BE2C (cell line): ENCODE measurements around the gene SMIM10L2A.

ENCODE experiments used
- DNase-seq: peaks from one replicate; pipeline ENCODE4 v3.0.0-alpha.2; 2020
- H3K27me3 ChIP-seq: fragments of 250-450 bp; sonication (Bioruptor Pico); 2 replicates; pipeline ENCODE4 v1.5.1; 2020; ENCODE audit warnings: mild to moderate bottlenecking
- H3K36me3 ChIP-seq: fragments of 250-450 bp; sonication (Bioruptor Pico); 2 replicates; pipeline ENCODE4 v1.5.1; 2020; ENCODE audit warnings: mild to moderate bottlenecking
- H3K4me1 ChIP-seq: fragments of 250-450 bp; sonication (Bioruptor Pico); 2 replicates; pipeline ENCODE4 v1.5.1; 2020
- H3K4me3 ChIP-seq: 2 replicates; pipeline ENCODE4 v1.5.1; 2011; ENCODE audit warnings: low read depth, low read length
- H3K9me3 ChIP-seq: fragments of 250-450 bp; sonication (Bioruptor Pico); 2 replicates; pipeline ENCODE4 v1.5.1; 2020
- TF ChIP-seq, protein P1 (sequence below): IDR thresholded peaks from 2 replicates; pipeline ENCODE4 v1.5.1; 2012; ENCODE audit warnings: mild to moderate bottlenecking, low read depth, low read length

The SMIM10L2A gene

DNA sequence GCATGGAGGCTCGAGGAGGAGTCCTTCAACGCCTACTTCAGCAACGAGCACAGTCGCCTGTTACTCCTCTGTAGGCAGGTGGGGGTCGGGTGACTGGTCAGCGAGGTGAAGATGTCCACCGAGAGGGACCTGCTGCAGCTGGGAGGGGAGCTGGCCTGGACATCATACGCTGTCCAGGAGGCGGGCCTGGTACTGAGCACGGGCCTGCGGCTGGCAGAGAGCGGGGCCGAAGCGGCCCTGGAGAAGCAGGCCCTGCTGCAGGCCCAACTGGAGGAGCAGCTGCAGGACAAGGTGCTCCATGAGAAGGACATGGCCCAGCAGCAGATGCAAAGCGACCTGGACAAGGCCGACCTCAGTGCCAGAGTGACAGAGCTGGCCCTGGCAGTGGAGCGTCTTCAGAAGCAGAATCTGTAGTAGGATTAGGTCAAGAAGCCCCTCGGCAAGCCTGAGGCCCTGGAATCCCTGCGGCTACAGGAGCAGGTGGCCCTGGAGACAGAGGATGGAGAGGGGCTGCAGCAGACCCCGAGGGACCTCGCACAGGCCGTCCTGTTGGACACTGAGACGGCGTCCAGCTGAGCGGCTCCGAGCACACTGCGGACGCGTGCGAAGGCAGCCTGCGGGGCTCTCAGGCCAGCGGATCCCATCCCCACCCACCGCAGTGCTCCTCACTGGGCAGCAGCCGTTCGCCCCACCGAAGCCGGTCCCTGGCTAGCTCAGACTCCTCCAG lies 11.9 kb downstream of the SMIM10L2A start:
- H3K27me3 ChIP-seq, result no peaks in the 10 kb centered on the region
- TF ChIP-seq, protein P1, sequence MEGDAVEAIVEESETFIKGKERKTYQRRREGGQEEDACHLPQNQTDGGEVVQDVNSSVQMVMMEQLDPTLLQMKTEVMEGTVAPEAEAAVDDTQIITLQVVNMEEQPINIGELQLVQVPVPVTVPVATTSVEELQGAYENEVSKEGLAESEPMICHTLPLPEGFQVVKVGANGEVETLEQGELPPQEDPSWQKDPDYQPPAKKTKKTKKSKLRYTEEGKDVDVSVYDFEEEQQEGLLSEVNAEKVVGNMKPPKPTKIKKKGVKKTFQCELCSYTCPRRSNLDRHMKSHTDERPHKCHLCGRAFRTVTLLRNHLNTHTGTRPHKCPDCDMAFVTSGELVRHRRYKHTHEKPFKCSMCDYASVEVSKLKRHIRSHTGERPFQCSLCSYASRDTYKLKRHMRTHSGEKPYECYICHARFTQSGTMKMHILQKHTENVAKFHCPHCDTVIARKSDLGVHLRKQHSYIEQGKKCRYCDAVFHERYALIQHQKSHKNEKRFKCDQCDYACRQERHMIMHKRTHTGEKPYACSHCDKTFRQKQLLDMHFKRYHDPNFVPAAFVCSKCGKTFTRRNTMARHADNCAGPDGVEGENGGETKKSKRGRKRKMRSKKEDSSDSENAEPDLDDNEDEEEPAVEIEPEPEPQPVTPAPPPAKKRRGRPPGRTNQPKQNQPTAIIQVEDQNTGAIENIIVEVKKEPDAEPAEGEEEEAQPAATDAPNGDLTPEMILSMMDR, result no peak

DNA sequence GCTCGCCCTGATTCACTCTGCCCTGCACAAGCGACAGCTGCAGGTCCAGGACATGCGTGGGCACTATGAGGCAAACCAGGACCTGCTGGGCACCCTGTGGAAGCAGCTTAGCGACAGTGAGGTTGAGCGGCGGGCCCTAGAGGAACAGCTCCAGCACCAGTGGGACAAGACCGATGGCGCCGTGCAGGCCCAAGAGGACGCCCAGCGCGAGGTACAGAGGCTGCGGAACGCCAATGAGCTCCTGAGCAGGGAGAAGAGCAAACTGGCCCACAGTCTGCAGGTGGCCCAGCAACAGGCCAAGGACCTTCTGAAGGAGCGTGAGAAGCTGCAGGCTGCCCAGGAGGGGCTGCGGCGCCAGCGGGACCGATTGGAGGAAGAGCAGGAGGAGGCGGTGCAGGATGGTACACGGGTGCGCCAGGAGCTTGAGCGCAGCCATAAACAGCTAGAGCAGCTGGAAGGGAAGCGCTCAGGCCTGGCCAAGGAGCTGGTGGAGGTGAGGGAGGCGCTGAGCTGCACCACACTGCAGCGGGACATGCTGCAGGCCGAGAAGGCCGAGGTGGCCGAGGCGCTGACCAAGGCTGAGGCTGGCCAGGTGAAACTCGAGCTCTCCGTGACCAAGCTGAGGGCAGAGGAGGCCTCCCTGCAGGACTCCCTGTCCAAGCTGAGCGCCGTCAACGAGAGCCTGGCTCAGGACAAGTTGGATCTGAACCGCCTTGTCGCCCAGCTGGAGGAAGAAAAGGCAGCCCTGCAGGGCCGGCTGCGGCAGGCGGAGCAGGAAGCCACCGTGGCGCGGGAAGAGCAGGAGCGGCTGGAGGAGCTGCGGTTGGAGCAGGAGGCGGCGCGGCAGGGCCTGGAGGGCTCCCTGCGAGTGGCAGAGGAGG lies 12.8 kb downstream of the SMIM10L2A start:
- Histone ChIP-seq H3K9me3 (no peaks in the 10 kb centered on the region), H3K27me3 (no peaks in the 10 kb centered on the region), H3K36me3 (no peaks in the 10 kb centered on the region), H3K4me1 (no peaks in the 10 kb centered on the region), H3K4me3 (no peak overlapping the region)
- TF ChIP-seq, protein P1, result no peak
- DNase-seq, result no peak

More for the DNA sequence above, 11.9 kb downstream of the SMIM10L2A start:
- Histone ChIP-seq H3K4me3 (no peak overlapping the region), H3K36me3 (no peaks in the 10 kb centered on the region), H3K9me3 (no peaks in the 10 kb centered on the region), H3K4me1 (no peaks in the 10 kb centered on the region)
- no peak for DNase-seq

DNA sequence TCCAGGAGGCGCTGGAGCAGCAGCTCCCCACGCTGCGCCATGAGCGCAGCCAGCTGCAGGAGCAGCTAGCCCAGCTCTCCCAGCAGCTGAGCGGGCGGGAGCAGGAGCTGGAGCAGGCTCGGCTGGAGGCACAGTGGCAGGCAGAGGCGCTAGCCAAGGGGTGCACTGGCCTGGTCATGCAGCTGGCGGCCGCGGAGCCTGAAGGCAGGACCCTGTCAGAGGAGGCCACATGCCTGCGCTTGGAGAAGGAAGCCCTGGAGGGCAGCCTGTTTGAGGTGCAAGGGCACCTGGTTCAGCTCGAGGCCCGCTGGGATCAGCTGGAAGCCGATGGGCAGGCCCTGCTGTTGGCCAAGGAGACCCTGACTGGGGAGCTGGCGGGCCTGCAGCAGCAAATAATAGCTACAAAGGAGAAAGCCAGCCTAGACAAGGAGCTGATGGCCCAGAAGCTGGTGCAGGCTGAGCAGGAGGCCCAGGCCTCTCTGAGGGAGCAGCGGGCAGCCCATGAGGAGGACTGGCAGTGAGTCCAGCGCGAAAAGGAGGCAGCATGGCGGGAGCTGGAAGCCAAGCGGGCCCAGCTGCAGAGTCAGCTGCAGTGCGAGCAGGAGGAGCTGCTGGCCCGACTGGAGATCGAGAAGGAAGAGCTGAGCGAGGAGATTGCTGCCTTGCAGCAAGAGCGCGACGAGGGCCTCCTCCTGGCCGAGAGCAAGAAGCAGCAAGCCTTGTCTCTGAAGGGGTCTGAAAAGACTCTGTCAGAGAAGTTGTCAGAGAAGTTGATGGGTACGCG lies 13.6 kb downstream of the SMIM10L2A start:
- Histone ChIP-seq H3K36me3 (no peaks in the 10 kb centered on the region), H3K4me1 (no peaks in the 10 kb centered on the region), H3K27me3 (no peaks in the 10 kb centered on the region), H3K4me3 (no peak overlapping the region), H3K9me3 (no peaks in the 10 kb centered on the region)
- no peak for DNase-seq
- TF ChIP-seq, protein P1, result no peak

DNA sequence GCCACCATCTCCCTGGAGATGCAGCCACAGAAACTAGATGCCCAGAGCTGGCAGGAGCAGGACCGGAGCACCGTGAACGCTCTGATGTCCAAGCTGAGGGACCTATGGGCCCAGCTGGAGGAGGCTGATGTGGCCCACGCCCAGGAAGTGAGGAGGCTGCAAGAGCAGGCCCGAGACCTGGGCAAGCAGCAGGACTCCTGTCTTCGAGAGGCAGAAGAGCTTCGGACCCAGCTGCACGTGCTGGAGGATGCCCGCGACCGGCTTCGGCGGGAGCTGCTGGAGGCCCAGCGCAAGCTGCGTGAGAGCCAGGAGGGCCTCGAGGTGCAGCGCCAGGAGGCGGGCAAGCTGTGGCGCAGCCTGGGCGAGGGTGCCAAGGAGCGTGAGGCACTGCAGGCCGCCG lies 14.2 kb downstream of the SMIM10L2A start:
- no peaks in the 10 kb centered on the region for H3K27me3 ChIP-seq
- TF ChIP-seq, protein P1, result no peak

DNA sequence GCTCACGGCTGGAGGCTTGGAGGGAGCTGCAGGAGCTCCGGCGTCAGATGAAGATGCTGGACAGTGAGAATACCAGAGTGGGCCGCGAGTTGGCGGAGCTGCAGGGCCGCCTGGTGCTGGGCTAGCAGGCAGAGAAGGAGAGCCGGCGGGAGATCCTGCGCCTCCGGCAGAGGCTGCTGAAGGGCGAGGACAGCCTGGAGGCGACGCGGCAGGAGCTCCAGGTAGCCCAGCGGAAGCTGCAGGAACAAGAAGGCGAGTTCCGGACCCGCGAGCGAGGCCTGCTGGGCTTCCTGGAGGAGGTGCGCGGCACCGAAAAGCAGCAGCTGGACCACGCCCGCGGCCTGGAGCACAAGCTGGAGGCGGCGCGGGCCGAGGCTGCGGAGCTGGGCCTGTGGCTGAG lies 14.7 kb downstream of the SMIM10L2A start:
- H3K27me3 ChIP-seq, result no peaks in the 10 kb centered on the region
- no peak for DNase-seq
- no peaks in the 10 kb centered on the region for H3K9me3 ChIP-seq
- H3K36me3 ChIP-seq, result no peaks in the 10 kb centered on the region
- H3K4me3 ChIP-seq, result no peak overlapping the region
- no peaks in the 10 kb centered on the region for H3K4me1 ChIP-seq
- TF ChIP-seq, protein P1, result no peak

More for the DNA sequence above, 14.2 kb downstream of the SMIM10L2A start:
- no peak for DNase-seq
- H3K4me1 ChIP-seq, result no peaks in the 10 kb centered on the region
- H3K36me3 ChIP-seq, result no peaks in the 10 kb centered on the region
- H3K4me3 ChIP-seq, result no peak overlapping the region
- H3K9me3 ChIP-seq, result no peaks in the 10 kb centered on the region
